ENCODE data around the gene FOXE1. TPM values are rescaled to one million over a fixed set of nuclear protein-coding genes. Genes with fewer than 3 reads are reported as not detected.

Gene FOXE1
- not detected for total RNA-seq

DNA sequence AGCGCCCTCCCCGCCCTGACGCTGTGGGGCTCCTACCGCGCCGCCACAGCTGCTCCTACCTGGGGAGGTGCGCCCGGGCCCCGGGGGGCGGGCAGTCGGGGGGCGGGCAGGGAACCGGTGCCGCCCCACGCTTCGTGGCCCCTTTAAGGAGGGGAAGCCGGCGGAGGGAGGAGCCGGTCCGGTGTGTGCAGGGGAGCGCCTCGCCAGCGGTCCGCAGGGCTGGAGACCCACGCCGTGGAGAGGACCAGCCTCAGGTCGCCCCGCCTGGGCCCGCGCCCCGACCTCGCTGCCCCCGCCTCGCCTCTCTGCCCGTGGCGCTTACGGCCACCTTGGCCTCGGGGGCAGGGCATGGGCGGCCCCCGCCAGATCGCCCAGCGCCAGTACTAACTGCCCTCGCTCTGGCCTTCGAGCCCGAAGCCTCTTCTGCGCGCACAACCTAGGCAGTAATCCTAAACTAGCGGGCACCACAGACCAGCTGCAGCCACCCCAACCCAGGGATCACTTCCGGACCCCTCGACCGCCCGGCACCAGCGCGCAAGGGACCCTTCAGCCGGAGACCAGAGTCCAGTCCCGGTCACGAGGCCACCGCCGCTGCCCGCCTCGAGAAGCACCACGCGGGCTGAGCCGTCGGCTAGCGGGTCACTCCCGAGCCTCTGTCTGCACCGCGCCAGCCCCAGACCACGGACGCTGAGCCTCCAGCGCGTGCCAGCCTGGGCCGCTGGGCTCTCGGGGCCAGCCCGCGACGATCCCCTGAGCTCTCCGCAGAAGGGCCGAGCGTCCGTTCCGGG, at the start of gene FOXE1:
TSS of gene FOXE1 (plus strand) at position 171 of the 788 bp plus-strand sequence. CDS start 689 bp downstream, outside the sequence.

Other genes starting within 250 kb of the FOXE1 start
- 32.3 TPM for gene TSTD2, start 219.9 kb upstream of the FOXE1 start, total RNA-seq
- 54.0 TPM for gene NCBP1, start 219.4 kb upstream of the FOXE1 start, total RNA-seq
- 21.0 TPM for gene XPA, start 155.9 kb upstream of the FOXE1 start, total RNA-seq
- 19.6 TPM for gene TRMO, start 69.3 kb downstream of the FOXE1 start, total RNA-seq
- gene HEMGN, start 84.9 kb downstream of the FOXE1 start, total RNA-seq: 4.2 TPM
- gene ANP32B, start 130.1 kb downstream of the FOXE1 start, total RNA-seq: 7.2 TPM
- 27.2 TPM for gene NANS, start 203.5 kb downstream of the FOXE1 start, total RNA-seq